GM11168 (cell line): Measurements from ENCODE around the gene PDK1.

Experiments used
- in situ Hi-C: fragments of 300-500 bp; cut with MboI; formaldehyde crosslinking; loops from one replicate; pipeline ENCODE4 v1.12.0; 2022; ENCODE audit warnings: low sequenced_read_pairs; ENCODE audit not compliant: unreplicated experiment

Gene PDK1

GRCh38 chr2:172634477-172634876, 78.6 kb downstream of the PDK1 start:
- in situ Hi-C loops, result no loop called here

- in situ Hi-C loops, result no loop called here
Observed at GRCh38 chr2:172635548-172635947, 79.7 kb downstream of the PDK1 start.

GRCh38 chr2:172639256-172639655, 83.4 kb downstream of the PDK1 start:
- in situ Hi-C loops, result no loop called here

- in situ Hi-C loops, result no loop called here
Observed at GRCh38 chr2:172639823-172640222, 83.9 kb downstream of the PDK1 start.

GRCh38 chr2:172640389-172640788, 84.5 kb downstream of the PDK1 start:
- in situ Hi-C loops, result no loop called here

GRCh38 chr2:172642301-172643020, 86.6 kb downstream of the PDK1 start:
- in situ Hi-C loops, result no loop called here

GRCh38 chr2:172643142-172643541, 87.3 kb downstream of the PDK1 start:
- in situ Hi-C loops, result no loop called here

GRCh38 chr2:172647439-172647838, 91.5 kb downstream of the PDK1 start:
- in situ Hi-C loops, result no loop called here

GRCh38 chr2:172655091-172655837, 99.4 kb downstream of the PDK1 start:
- in situ Hi-C loops, result no loop called here

- in situ Hi-C loops, result no loop called here
Observed at GRCh38 chr2:172655838-172656573, 100.1 kb downstream of the PDK1 start.
